ENCODE results near the gene GTPBP4. TPM values are rescaled to one million over a fixed set of nuclear protein-coding genes. Genes with fewer than 3 reads are reported as not detected.

Gene GTPBP4
- total RNA-seq, 1 donor from 2014 or later, result 9.0 TPM

GRCh38 chr10:947051-947450, 41.2 kb upstream of the GTPBP4 start:
- Histone ChIP-seq H3K4me1 (no peaks in the 10 kb centered on the region), H3K27me3 (no peaks in the 10 kb centered on the region), H3K27ac (no peak overlapping the region), H3K9me3 (no peaks in the 10 kb centered on the region), H3K4me3 (no peak overlapping the region), H3K36me3 (no peaks in the 10 kb centered on the region)
- TF ChIP-seq CTCF (IDR thresholded peaks at IDR 0.05), result no peak
- intact Hi-C loops (cut with DNase I), result no loop called here
- DNase-seq (ENCODE audit: low spot score in 2 of 2), result no peak

- no peaks in the 10 kb centered on the region for H3K4me1 ChIP-seq
- no peaks in the 10 kb centered on the region for H3K27me3 ChIP-seq
- no peaks in the 10 kb centered on the region for H3K9me3 ChIP-seq
- DNase-seq (ENCODE audit: low spot score in 2 of 2), result no peak
- intact Hi-C loops (cut with DNase I), result no loop called here
- H3K36me3 ChIP-seq, result no peaks in the 10 kb centered on the region
- H3K4me3 ChIP-seq, result no peak overlapping the region
- TF ChIP-seq CTCF (IDR thresholded peaks at IDR 0.05), result no peak
- H3K27ac ChIP-seq, result no peak overlapping the region
Measured at GRCh38 chr10:947881-948280, 40.4 kb upstream of the GTPBP4 start.

DNA sequence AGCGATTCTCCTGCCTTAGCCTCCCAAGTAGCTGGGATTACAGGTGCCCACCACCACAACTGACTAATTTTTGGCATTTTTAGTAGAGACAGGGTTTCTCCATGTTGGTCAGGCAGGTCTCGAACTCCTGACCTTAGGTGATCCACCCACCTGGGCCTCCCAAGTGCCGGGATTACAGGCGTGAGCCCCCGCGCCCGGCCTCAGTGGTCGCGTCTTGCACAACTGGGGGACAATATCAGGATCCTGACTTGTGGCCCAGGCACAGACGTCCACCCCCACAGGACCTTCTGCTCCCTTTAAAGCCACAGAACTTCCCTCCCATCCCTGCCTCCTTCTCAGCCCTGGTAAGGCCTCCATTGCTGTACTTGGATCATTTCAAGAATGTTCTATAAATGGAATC, 39.9 kb upstream of the GTPBP4 start:
- H3K4me3 ChIP-seq, result no peak overlapping the region
- H3K27me3 ChIP-seq, result no peaks in the 10 kb centered on the region
- TF ChIP-seq CTCF (IDR thresholded peaks at IDR 0.05), result no peak
- H3K36me3 ChIP-seq, result no peaks in the 10 kb centered on the region
- intact Hi-C loops (cut with DNase I), result no loop called here
- H3K9me3 ChIP-seq, result no peaks in the 10 kb centered on the region
- no peaks in the 10 kb centered on the region for H3K4me1 ChIP-seq
- DNase-seq (ENCODE audit: low spot score in 2 of 2), result no peak
- no peak overlapping the region for H3K27ac ChIP-seq

DNA sequence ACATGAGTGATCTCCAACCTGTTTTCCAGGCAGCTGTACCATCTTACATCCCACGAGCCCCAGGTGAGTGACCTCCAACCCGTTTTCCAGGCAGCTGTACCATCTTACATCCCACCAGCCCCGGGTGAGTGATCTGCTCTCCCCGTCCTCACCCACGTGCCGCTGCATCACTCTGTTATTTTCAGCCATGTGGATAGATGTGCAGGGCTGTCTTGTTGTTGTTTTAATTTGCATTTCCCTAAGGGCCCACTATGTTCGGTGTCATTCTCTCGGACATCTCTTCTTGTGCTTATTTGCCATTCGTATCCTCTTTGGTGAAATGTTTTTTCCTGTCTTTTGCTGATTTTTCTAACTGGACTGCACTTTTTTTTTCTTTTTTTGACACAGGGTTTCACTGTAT, 38.8 kb upstream of the GTPBP4 start:
- intact Hi-C loops (cut with DNase I), result no loop called here
- TF ChIP-seq CTCF (IDR thresholded peaks at IDR 0.05), result no peak
- DNase-seq (ENCODE audit: low spot score in 2 of 2), result no peak

DNA sequence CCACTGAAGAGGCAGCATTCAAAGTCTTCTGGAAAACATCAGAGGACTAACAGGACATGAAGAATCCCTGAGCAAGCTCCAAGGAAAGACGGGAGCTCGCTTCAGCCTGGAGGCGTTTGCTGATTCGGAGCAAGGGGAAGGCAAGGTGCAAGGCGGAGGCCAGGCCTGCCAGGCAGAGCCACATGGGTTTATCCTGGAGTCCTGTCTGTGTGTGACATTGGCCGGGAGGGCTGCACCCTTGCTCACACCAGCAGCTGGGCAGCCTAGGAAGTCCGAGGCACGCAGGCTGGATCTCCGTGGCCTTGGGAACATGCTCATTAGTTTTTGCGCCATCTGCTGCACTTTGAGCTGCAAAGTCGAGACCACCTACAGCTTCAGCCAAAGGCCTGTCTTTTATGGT, 34.4 kb upstream of the GTPBP4 start:
- intact Hi-C loops (cut with DNase I), result no loop called here
- H3K27ac ChIP-seq, result no peak overlapping the region
- no peaks in the 10 kb centered on the region for H3K27me3 ChIP-seq
- H3K4me1 ChIP-seq, result no peaks in the 10 kb centered on the region
- no peaks in the 10 kb centered on the region for H3K36me3 ChIP-seq
- no peak for TF ChIP-seq CTCF (IDR thresholded peaks at IDR 0.05)
- no peaks in the 10 kb centered on the region for H3K9me3 ChIP-seq
- no peak for DNase-seq (ENCODE audit: low spot score in 2 of 2)
- H3K4me3 ChIP-seq, result no peak overlapping the region

More for the DNA sequence above, 38.8 kb upstream of the GTPBP4 start:
- Histone ChIP-seq H3K4me3 (no peak overlapping the region), H3K36me3 (no peaks in the 10 kb centered on the region), H3K9me3 (no peaks in the 10 kb centered on the region), H3K27ac (no peak overlapping the region), H3K27me3 (no peaks in the 10 kb centered on the region), H3K4me1 (no peaks in the 10 kb centered on the region)

- intact Hi-C loops (cut with DNase I), result no loop called here
- H3K9me3 ChIP-seq, result no peaks in the 10 kb centered on the region
- H3K4me3 ChIP-seq, result no peak overlapping the region
- no peaks in the 10 kb centered on the region for H3K27me3 ChIP-seq
- no peak for DNase-seq (ENCODE audit: low spot score in 2 of 2)
- no peaks in the 10 kb centered on the region for H3K4me1 ChIP-seq
- H3K36me3 ChIP-seq, result no peaks in the 10 kb centered on the region
- no peak overlapping the region for H3K27ac ChIP-seq
- no peak for TF ChIP-seq CTCF (IDR thresholded peaks at IDR 0.05)
Measured at GRCh38 chr10:954396-954795, 33.8 kb upstream of the GTPBP4 start.

Data from ascending aorta (tissue), 2 donors.